ENCODE data around the gene GRAMD1A.

The GRAMD1A gene

GRCh38 chr19:34998777-34999497 is 1.2 kb upstream of the GRAMD1A start:
- Histone ChIP-seq H2AFZ (ENCODE audit: low read length) (no peak overlapping the region), H3K79me2 (ENCODE audit: insufficient read depth, low read length) (peaks cover 46% of the 10 kb centered on the region), H4K20me1 (ENCODE audit: insufficient read depth, low read length, poor library complexity, severe bottlenecking) (peaks cover 33% of the 10 kb centered on the region), H3K36me3 (ENCODE audit: insufficient read depth, low read length) (no peaks in the 10 kb centered on the region; the same call in 1 of the 2 replicates), H3F3A (ENCODE audit: low read depth) (0 out of 2 replicates have a peak, but pooled peaks cover 6% of the 10 kb centered on the region), H3K9me3 (ENCODE audit: insufficient read depth, low read depth, low read length) (no peaks in the 10 kb centered on the region), H3K4me3 (ENCODE audit: low read length, poor library complexity, severe bottlenecking) (peak overlapping the region; percentile 79), H3K9me2 (replicated peaks; ENCODE audit: low read depth, low read length) (no peaks in the 10 kb centered on the region), H3K27me3 (ENCODE audit: insufficient read depth, low read length, poor library complexity, severe bottlenecking) (no peaks in the 10 kb centered on the region), H3K9ac (ENCODE audit: low read depth, low read length, poor library complexity, severe bottlenecking) (peak overlapping the region; percentile 82), H3K4me1 (ENCODE audit: insufficient read depth, low read length, poor library complexity, severe bottlenecking) (peaks cover 41% of the 10 kb centered on the region), H3K4me2 (ENCODE audit: low read depth, low read length, poor library complexity, severe bottlenecking) (peak overlapping the region; percentile 75)
- TF ChIP-seq EZH2phosphoT487 (IDR thresholded peaks at IDR 0.05; ENCODE audit: borderline replicate concordance): no peak
- TF ChIP-seq, protein P1, sequence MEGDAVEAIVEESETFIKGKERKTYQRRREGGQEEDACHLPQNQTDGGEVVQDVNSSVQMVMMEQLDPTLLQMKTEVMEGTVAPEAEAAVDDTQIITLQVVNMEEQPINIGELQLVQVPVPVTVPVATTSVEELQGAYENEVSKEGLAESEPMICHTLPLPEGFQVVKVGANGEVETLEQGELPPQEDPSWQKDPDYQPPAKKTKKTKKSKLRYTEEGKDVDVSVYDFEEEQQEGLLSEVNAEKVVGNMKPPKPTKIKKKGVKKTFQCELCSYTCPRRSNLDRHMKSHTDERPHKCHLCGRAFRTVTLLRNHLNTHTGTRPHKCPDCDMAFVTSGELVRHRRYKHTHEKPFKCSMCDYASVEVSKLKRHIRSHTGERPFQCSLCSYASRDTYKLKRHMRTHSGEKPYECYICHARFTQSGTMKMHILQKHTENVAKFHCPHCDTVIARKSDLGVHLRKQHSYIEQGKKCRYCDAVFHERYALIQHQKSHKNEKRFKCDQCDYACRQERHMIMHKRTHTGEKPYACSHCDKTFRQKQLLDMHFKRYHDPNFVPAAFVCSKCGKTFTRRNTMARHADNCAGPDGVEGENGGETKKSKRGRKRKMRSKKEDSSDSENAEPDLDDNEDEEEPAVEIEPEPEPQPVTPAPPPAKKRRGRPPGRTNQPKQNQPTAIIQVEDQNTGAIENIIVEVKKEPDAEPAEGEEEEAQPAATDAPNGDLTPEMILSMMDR (conservative IDR thresholded peaks at IDR 0.05; ENCODE audit: low read length): no peak

- H3K36me3 ChIP-seq (ENCODE audit: insufficient read depth, low read length): no peaks in the 10 kb centered on the region; the same call in 1 of the 2 replicates
- H3K27me3 ChIP-seq (ENCODE audit: insufficient read depth, low read length, poor library complexity, severe bottlenecking): no peaks in the 10 kb centered on the region
- H3K4me1 ChIP-seq (ENCODE audit: insufficient read depth, low read length, poor library complexity, severe bottlenecking): peaks cover 41% of the 10 kb centered on the region
- H3K9me2 ChIP-seq (replicated peaks; ENCODE audit: low read depth, low read length): no peaks in the 10 kb centered on the region
- H3F3A ChIP-seq (ENCODE audit: low read depth): 0 out of 2 replicates have a peak, but pooled peaks cover 6% of the 10 kb centered on the region
- H3K79me2 ChIP-seq (ENCODE audit: insufficient read depth, low read length): peaks cover 59% of the 10 kb centered on the region
- H2AFZ ChIP-seq (ENCODE audit: low read length): no peak overlapping the region
- H3K4me3 ChIP-seq (ENCODE audit: low read length, poor library complexity, severe bottlenecking): peak overlapping the region; percentile 79
- peak overlapping the region; percentile 87 for H3K4me2 ChIP-seq (ENCODE audit: low read depth, low read length, poor library complexity, severe bottlenecking)
- peak overlapping the region; percentile 95 for H3K9ac ChIP-seq (ENCODE audit: low read depth, low read length, poor library complexity, severe bottlenecking)
- H4K20me1 ChIP-seq (ENCODE audit: insufficient read depth, low read length, poor library complexity, severe bottlenecking): peaks cover 46% of the 10 kb centered on the region
- TF ChIP-seq, protein P1 (conservative IDR thresholded peaks at IDR 0.05; ENCODE audit: low read length): no peak
- no peak for TF ChIP-seq EZH2phosphoT487 (IDR thresholded peaks at IDR 0.05; ENCODE audit: borderline replicate concordance)
- H3K9me3 ChIP-seq (ENCODE audit: insufficient read depth, low read depth, low read length): no peaks in the 10 kb centered on the region
Measured at GRCh38 chr19:35000338-35000646, 169 bp downstream of the GRAMD1A start.

DNA sequence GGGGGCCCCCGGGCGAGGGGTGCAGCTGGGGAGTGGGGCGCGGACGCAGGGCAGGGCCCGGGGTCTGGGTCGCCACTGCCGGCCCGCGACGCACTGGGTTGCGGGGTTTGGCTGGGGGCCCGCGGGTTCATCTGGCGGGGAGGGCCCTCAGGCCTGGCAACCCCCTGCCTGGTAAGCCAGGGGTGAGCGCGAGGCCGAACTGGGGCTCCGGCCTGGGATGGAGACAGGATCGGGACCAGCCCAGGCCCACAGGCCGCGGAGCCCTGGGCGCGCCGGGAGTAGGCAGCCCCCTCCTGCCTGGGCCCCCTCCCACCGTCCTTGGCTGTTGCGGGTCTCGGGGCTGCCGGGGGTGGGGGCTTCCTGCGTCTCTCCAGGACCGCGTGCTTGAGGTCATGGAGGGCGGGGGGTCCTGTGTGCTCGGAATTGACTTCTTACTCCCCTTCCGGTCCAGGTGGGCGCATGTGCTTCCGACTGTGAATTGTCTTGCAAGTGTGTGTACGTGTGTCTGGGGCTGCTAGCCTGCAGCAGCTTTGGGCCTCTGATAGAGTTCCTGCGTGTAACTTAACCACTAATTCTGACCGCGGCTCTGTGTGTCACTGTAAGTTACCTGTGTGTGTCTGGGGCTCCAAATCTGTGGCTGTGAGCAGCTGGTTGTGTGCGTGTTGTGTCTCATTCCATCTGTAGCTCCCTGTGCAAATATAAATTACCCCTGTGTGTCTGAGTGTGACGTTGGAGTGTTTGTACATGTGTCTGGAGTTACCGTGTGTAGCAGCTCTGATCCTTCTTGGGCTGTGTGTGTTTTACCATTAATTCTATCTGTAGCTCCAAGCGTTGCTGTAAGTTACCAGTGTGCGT is 751 bp downstream of the GRAMD1A start:
- no peaks in the 10 kb centered on the region for H3K9me2 ChIP-seq (replicated peaks; ENCODE audit: low read depth, low read length)
- 0 out of 2 replicates have a peak, but pooled peaks cover 6% of the 10 kb centered on the region for H3F3A ChIP-seq (ENCODE audit: low read depth)
- H2AFZ ChIP-seq (ENCODE audit: low read length): no peak overlapping the region
- peak overlapping the region; percentile 79 for H3K4me3 ChIP-seq (ENCODE audit: low read length, poor library complexity, severe bottlenecking)
- TF ChIP-seq, protein P1 (conservative IDR thresholded peaks at IDR 0.05; ENCODE audit: low read length): no peak
- TF ChIP-seq EZH2phosphoT487 (IDR thresholded peaks at IDR 0.05; ENCODE audit: borderline replicate concordance): no peak
- no peaks in the 10 kb centered on the region for H3K9me3 ChIP-seq (ENCODE audit: insufficient read depth, low read depth, low read length)
- H3K36me3 ChIP-seq (ENCODE audit: insufficient read depth, low read length): no peaks in the 10 kb centered on the region; the same call in 1 of the 2 replicates
- H3K79me2 ChIP-seq (ENCODE audit: insufficient read depth, low read length): peaks cover 65% of the 10 kb centered on the region
- H4K20me1 ChIP-seq (ENCODE audit: insufficient read depth, low read length, poor library complexity, severe bottlenecking): peaks cover 51% of the 10 kb centered on the region
- H3K9ac ChIP-seq (ENCODE audit: low read depth, low read length, poor library complexity, severe bottlenecking): peak overlapping the region; percentile 95
- peaks cover 41% of the 10 kb centered on the region for H3K4me1 ChIP-seq (ENCODE audit: insufficient read depth, low read length, poor library complexity, severe bottlenecking)
- H3K4me2 ChIP-seq (ENCODE audit: low read depth, low read length, poor library complexity, severe bottlenecking): peak overlapping the region; percentile 87
- H3K27me3 ChIP-seq (ENCODE audit: insufficient read depth, low read length, poor library complexity, severe bottlenecking): no peaks in the 10 kb centered on the region
